Lower leg skin (tissue), 3 donors: ENCODE data around the gene CAPN9.

Experiments
- CTCF ChIP-seq, 3 donors: fragments of 450-650 bp; IDR thresholded peaks; one replicate each; pipeline ENCODE4 v1.5.1; 2016; ENCODE audit warnings: antibody characterized with exemption in 3 of 3, mild to moderate bottlenecking in 3 of 3, moderate library complexity in 2 of 3
- POLR2A ChIP-seq, 2 donors: fragments of 450-650 bp; IDR thresholded peaks; one replicate each; pipeline ENCODE4 v1.6.1; 2016 to 2017; ENCODE audit warnings: antibody characterized with exemption in 2 of 2, mild to moderate bottlenecking in 1 of 2, moderate library complexity in 1 of 2

GRCh38 chr1:230715510-230715909 is 31.7 kb upstream of the CAPN9 start:
- TF ChIP-seq POLR2A (IDR thresholded peaks at IDR 0.05) (no peak), CTCF (IDR thresholded peaks at IDR 0.05) (no peak)
